Panc1 (cell line): Measurements from ENCODE around the gene RIPOR3.

Experiments used
- CTCF ChIP-seq: fragments of 450-650 bp; IDR thresholded peaks from 2 replicates; pipeline ENCODE4 v1.5.1; 2017; ENCODE audit warnings: mild to moderate bottlenecking
- SIN3A ChIP-seq: IDR thresholded peaks from 2 replicates; pipeline ENCODE4 v1.6.1; 2012; ENCODE audit warnings: low read depth, mild to moderate bottlenecking, low read length, moderate library complexity, borderline replicate concordance; ENCODE audit not compliant: insufficient read depth

GRCh38 chr20:50632236-50632635 is 59.1 kb downstream of the RIPOR3 start:
- TF ChIP-seq CTCF (no peak), SIN3A (no peak)
